ENCODE data around the gene OGDH. TPM values are rescaled to one million over a fixed set of nuclear protein-coding genes. Genes with fewer than 3 reads are reported as not detected.

OGDH gene
- total RNA-seq, 1 experiment from 2014 or later: 69.1 TPM

DNA sequence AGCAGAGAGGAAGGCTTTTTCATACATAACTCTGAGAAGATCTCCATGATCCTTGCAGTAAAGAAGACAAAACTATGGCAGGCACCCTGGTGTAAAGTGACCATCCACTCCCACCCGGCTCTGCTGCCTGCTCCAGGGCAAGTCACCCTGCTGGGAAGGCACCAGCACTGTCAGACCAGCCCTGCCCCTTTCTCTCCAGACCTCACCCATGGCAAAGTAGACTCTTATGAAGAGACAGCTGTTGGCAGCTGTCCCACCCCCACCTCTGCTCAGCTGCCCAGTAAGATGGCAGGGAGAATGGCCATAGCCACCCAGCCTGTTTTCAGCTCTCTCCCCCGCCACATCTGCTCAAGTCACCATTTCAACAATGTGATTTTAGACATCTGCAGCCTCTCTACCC is 133.6 kb downstream of the OGDH start:
- BruUV-seq (replicated peaks): no TSS peak
- no peak for DNase-seq (ENCODE audit: low read depth, low spot score)

More for the DNA sequence above, 133.6 kb downstream of the OGDH start:
- TF ChIP-seq YY1 (IDR thresholded peaks at IDR 0.05; ENCODE audit: extremely low read depth, insufficient replicate concordance, low read depth, low read length): no peak
- TF ChIP-seq CBX3 (IDR thresholded peaks at IDR 0.05; ENCODE audit: low read depth): no peak
- TF ChIP-seq, protein P1, sequence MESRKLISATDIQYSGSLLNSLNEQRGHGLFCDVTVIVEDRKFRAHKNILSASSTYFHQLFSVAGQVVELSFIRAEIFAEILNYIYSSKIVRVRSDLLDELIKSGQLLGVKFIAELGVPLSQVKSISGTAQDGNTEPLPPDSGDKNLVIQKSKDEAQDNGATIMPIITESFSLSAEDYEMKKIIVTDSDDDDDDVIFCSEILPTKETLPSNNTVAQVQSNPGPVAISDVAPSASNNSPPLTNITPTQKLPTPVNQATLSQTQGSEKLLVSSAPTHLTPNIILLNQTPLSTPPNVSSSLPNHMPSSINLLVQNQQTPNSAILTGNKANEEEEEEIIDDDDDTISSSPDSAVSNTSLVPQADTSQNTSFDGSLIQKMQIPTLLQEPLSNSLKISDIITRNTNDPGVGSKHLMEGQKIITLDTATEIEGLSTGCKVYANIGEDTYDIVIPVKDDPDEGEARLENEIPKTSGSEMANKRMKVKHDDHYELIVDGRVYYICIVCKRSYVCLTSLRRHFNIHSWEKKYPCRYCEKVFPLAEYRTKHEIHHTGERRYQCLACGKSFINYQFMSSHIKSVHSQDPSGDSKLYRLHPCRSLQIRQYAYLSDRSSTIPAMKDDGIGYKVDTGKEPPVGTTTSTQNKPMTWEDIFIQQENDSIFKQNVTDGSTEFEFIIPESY (IDR thresholded peaks at IDR 0.05; ENCODE audit: extremely low read depth, insufficient replicate concordance, low read length): no peak
- TF ChIP-seq JUND (IDR thresholded peaks at IDR 0.05): no peak
- TF ChIP-seq ELF1 (IDR thresholded peaks at IDR 0.05; ENCODE audit: borderline replicate concordance, low read depth): no peak
- no peak for TF ChIP-seq FOSL1 (IDR thresholded peaks at IDR 0.05; ENCODE audit: low read depth)
- TF ChIP-seq, protein P2, sequence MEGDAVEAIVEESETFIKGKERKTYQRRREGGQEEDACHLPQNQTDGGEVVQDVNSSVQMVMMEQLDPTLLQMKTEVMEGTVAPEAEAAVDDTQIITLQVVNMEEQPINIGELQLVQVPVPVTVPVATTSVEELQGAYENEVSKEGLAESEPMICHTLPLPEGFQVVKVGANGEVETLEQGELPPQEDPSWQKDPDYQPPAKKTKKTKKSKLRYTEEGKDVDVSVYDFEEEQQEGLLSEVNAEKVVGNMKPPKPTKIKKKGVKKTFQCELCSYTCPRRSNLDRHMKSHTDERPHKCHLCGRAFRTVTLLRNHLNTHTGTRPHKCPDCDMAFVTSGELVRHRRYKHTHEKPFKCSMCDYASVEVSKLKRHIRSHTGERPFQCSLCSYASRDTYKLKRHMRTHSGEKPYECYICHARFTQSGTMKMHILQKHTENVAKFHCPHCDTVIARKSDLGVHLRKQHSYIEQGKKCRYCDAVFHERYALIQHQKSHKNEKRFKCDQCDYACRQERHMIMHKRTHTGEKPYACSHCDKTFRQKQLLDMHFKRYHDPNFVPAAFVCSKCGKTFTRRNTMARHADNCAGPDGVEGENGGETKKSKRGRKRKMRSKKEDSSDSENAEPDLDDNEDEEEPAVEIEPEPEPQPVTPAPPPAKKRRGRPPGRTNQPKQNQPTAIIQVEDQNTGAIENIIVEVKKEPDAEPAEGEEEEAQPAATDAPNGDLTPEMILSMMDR (IDR thresholded peaks at IDR 0.05 in 2 of 3, conservative IDR thresholded peaks at IDR 0.05 in 1 of 3; ENCODE audit: borderline replicate concordance in 1 of 3, insufficient read depth in 1 of 3, low read depth in 2 of 3, low read length in 2 of 3): no peak
- TF ChIP-seq RAD21 (IDR thresholded peaks at IDR 0.05; ENCODE audit: low read depth): no peak
- TF ChIP-seq EZH2phosphoT487 (IDR thresholded peaks at IDR 0.05; ENCODE audit: borderline replicate concordance): no peak
- no peak for TF ChIP-seq POLR2A (IDR thresholded peaks at IDR 0.05; ENCODE audit: borderline replicate concordance, extremely low read depth, insufficient read depth, insufficient read length)
- TF ChIP-seq, protein P3, sequence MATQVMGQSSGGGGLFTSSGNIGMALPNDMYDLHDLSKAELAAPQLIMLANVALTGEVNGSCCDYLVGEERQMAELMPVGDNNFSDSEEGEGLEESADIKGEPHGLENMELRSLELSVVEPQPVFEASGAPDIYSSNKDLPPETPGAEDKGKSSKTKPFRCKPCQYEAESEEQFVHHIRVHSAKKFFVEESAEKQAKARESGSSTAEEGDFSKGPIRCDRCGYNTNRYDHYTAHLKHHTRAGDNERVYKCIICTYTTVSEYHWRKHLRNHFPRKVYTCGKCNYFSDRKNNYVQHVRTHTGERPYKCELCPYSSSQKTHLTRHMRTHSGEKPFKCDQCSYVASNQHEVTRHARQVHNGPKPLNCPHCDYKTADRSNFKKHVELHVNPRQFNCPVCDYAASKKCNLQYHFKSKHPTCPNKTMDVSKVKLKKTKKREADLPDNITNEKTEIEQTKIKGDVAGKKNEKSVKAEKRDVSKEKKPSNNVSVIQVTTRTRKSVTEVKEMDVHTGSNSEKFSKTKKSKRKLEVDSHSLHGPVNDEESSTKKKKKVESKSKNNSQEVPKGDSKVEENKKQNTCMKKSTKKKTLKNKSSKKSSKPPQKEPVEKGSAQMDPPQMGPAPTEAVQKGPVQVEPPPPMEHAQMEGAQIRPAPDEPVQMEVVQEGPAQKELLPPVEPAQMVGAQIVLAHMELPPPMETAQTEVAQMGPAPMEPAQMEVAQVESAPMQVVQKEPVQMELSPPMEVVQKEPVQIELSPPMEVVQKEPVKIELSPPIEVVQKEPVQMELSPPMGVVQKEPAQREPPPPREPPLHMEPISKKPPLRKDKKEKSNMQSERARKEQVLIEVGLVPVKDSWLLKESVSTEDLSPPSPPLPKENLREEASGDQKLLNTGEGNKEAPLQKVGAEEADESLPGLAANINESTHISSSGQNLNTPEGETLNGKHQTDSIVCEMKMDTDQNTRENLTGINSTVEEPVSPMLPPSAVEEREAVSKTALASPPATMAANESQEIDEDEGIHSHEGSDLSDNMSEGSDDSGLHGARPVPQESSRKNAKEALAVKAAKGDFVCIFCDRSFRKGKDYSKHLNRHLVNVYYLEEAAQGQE (IDR thresholded peaks at IDR 0.05; ENCODE audit: low read depth): no peak
- TF ChIP-seq, protein P4, sequence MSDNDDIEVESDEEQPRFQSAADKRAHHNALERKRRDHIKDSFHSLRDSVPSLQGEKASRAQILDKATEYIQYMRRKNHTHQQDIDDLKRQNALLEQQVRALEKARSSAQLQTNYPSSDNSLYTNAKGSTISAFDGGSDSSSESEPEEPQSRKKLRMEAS (IDR thresholded peaks at IDR 0.05): no peak
- no peak for TF ChIP-seq POLR2AphosphoS5 (IDR thresholded peaks at IDR 0.05; ENCODE audit: low read depth, low read length)
- no peak overlapping the region for H3K9ac ChIP-seq (ENCODE audit: low read length)
- H3K4me3 ChIP-seq (replicated peaks in 1 of 2; ENCODE audit: low read depth in 1 of 2, low read length in 2 of 2): no peak overlapping the region
- H3K4me1 ChIP-seq (ENCODE audit: control insufficient read depth in 1 of 2, insufficient read depth in 2 of 2, low read length in 2 of 2): peaks cover 10 to 30% of the 10 kb centered on the region in 2 experiments
- no peak overlapping the region for H2AFZ ChIP-seq (ENCODE audit: low read depth, low read length, poor library complexity, severe bottlenecking)
- intact Hi-C loops (cut with micrococcal nuclease): no loop called here
- H4K20me1 ChIP-seq (ENCODE audit: insufficient read depth): no peaks in the 10 kb centered on the region
- H3K9me3 ChIP-seq (ENCODE audit: control insufficient read depth in 1 of 2, insufficient read depth in 1 of 2, low read depth in 1 of 2, low read length in 2 of 2): no peaks in the 10 kb centered on the region
- no peak overlapping the region for H3K4me2 ChIP-seq (ENCODE audit: low read length)
- H3K36me3 ChIP-seq (ENCODE audit: control insufficient read depth in 1 of 2, insufficient read depth in 2 of 2, low read length in 2 of 2): no peaks in the 10 kb centered on the region
- no peaks in the 10 kb centered on the region for H3K27me3 ChIP-seq (ENCODE audit: insufficient read depth, low read length)
- H3K27ac ChIP-seq (ENCODE audit: low read depth, low read length): no peak overlapping the region
- no peaks in the 10 kb centered on the region for H3K9me2 ChIP-seq (ENCODE audit: insufficient read depth)
- no peak for ATAC-seq
- RAD21 ChIA-PET (ENCODE audit: low non-redundant PET in 1 of 2, low total read pairs in 2 of 2, uncharacterized antibody in 2 of 2, unreplicated experiment in 2 of 2): no interaction called here
- CTCF ChIA-PET: no interaction called here
- POLR2A ChIA-PET: no interaction called here
- no peaks in the 10 kb centered on the region for H3K79me2 ChIP-seq (ENCODE audit: insufficient read depth, low read length)

Measured in HCT116 (cell line).